Body of pancreas (tissue), 4 donors: Measurements from ENCODE around the gene DNAL1. TPM values are rescaled to one million over a fixed set of nuclear protein-coding genes. Genes with fewer than 3 reads are reported as not detected.

ENCODE experiments used
- ATAC-seq: fragments of 150-250 bp; one replicate; pipeline ENCODE4 v1.9.1; 2016
- DNase-seq, 4 donors: peaks; one replicate each; pipeline ENCODE4 v3.0.0-alpha.2; 2019
- H3K27ac ChIP-seq, 4 donors: fragments of 200-600 bp; sonication (generic); 1 replicate in 3 of 4; 2 replicates in 1 of 4; pipeline versions ENCODE4 v1.5.1 to v1.6.1; 2016 to 2019; ENCODE audit warnings: mild to moderate bottlenecking in 1 of 4, mixed read lengths in 1 of 4, moderate library complexity in 1 of 4
- H3K27me3 ChIP-seq, 2 donors: fragments of 200-600 bp; sonication (generic); one replicate each; pipeline ENCODE4 v1.6.0; 2016; ENCODE audit warnings: mild to moderate bottlenecking in 1 of 2
- H3K36me3 ChIP-seq, 2 donors: fragments of 200-600 bp; sonication (generic); replicated peaks in 1 of 2; 2 replicates each; pipeline ENCODE4 v1.5.1; 2016; ENCODE audit warnings: low read depth in 2 of 2; ENCODE audit not compliant: insufficient read depth in 1 of 2
- H3K4me1 ChIP-seq: fragments of 200-600 bp; sonication (generic); one replicate; pipeline ENCODE4 v1.6.0; 2016
- H3K4me3 ChIP-seq, 2 donors: fragments of 200-600 bp; sonication (generic); 1 replicate in 1 of 2; 2 replicates in 1 of 2; pipeline ENCODE4 v1.5.1; 2016 to 2019
- H3K9me3 ChIP-seq, 3 donors: fragments of 200-600 bp; sonication (generic); 1 replicate in 2 of 3; 2 replicates in 1 of 3; pipeline ENCODE4 v1.5.1; 2016
- POLR2A ChIP-seq, 3 donors: fragments of 450-650 bp; IDR thresholded peaks; one replicate each; pipeline ENCODE4 v1.6.1; 2016; ENCODE audit warnings: antibody characterized with exemption in 3 of 3, mild to moderate bottlenecking in 2 of 3
- WGBS, 2 donors: methylation state at CpG; one replicate each; pipeline ENCODE4 v1.1.5; 2017; 5-methylcytosine and 5-hydroxymethylcytosine counted together
- intact Hi-C: fragments of 100-400 bp; cut with DNase I; formaldehyde crosslinking; loops from one replicate; pipeline ENCODE4 v1.15.1; 2023
- total RNA-seq, 2 donors: library from RNA; depleted of rRNA; stranded (reverse); fragments of >200 nt; gene quantifications; one replicate each; pipeline ENCODE4 v1.1.0, GENCODE V29; 2016
- TF ChIP-seq, protein P1 (sequence below), 7 experiments: fragments of 450-650 bp in 4 of 7; fragments of 200-600 bp in 3 of 7; sonication (generic) in 3 of 7; IDR thresholded peaks; one replicate each; pipeline ENCODE4 v1.5.1; 2016 to 2019; ENCODE audit warnings: antibody characterized with exemption in 7 of 7

Gene DNAL1
- total RNA-seq, 2 donors from 2014 or later: 2.6 to 7.3 TPM

DNA sequence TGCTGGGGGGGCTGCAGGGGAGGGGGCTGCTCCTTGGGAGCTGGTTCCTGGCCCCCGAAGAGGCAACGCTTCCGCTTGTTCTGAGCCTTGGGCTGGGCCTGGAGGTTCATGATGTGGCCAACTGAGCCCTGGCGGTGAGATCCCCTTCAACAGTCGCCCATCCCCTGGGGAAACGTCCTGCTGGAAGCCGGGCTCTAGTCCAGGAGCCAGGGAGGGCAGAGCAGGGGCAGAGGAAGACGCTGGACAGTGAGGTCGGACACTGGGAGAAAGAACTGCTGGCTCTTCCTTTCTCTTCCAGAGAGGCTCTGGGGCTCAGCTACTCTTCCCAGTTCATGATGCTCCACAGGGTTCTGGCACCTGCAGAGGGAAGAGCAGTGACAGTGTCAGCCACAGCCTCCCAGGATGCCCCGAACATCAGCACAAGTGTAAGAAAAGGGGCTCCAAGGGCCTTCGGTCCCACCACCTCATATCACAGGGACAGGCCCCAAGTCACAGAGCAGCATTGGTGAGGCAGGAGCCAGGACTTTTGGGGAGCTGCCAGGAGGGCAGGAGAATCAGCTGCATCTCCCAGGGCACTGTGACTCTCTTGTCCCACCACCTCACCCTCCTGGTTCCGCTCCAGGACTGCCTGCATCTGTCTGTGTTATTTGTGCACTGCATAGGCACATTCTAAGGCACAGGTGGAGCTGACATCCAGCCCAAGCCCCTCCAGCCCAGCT lies 95.3 kb downstream of the DNAL1 start:
- TF ChIP-seq POLR2A (IDR thresholded peaks at IDR 0.05): no peak
- TF ChIP-seq, protein P1, sequence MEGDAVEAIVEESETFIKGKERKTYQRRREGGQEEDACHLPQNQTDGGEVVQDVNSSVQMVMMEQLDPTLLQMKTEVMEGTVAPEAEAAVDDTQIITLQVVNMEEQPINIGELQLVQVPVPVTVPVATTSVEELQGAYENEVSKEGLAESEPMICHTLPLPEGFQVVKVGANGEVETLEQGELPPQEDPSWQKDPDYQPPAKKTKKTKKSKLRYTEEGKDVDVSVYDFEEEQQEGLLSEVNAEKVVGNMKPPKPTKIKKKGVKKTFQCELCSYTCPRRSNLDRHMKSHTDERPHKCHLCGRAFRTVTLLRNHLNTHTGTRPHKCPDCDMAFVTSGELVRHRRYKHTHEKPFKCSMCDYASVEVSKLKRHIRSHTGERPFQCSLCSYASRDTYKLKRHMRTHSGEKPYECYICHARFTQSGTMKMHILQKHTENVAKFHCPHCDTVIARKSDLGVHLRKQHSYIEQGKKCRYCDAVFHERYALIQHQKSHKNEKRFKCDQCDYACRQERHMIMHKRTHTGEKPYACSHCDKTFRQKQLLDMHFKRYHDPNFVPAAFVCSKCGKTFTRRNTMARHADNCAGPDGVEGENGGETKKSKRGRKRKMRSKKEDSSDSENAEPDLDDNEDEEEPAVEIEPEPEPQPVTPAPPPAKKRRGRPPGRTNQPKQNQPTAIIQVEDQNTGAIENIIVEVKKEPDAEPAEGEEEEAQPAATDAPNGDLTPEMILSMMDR (IDR thresholded peaks at IDR 0.05): no peak
- Histone ChIP-seq H3K27me3 (no peaks in the 10 kb centered on the region), H3K4me3 (no peak overlapping the region), H3K9me3 (no peaks in the 10 kb centered on the region), H3K4me1 (peaks cover 63% of the 10 kb centered on the region), H3K27ac (peak overlapping the region in 3 of 4 donors; percentile 71 to 78 (median 75)), H3K36me3 (peaks cover 0 to 13% of the 10 kb centered on the region in 2 donors)
- intact Hi-C loops: loop anchor here (5.0 kb wide), 1 partner anchor 47 kb away; no protein-coding TSS in a partner anchor
- ATAC-seq (no peak), DNase-seq (no peak)
- WGBS, 2 donors: 54 to 55% methylated on average over 3 to 12 of the region's 12 CpGs

DNA sequence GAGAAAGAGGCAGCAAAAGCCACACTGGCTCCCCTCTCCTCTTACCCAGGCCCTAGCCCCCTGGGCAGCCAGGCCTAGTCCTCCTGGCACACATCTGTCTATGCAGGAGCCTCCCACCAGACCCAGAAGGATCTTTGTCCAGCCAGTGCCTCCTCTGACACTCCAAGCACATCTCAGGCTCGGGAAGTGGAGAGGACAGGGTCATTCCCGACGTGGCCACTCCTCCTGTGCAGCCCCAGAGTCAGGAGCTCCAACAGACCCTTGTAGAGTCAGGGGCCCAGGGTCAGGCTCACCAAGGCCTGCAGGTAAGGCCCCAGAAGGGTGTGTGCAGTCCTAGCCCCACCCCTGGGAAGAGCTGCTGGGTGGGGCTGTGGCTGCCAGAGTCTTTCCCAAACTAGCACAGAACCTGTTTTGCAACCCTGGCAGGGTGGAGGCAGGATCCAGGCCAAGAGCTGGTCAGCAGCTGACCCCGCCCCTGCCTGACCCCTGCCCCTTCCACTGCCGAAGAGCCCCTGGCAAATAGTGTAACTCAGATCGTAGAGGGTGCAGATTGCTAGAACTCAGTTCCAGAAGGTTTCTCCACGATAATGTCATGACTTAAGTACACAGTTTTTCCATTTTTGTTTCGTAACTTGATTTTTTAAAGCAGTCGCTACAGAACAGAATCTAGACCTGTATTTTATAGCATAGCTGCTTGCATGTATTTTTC lies 96.0 kb downstream of the DNAL1 start:
- Histone ChIP-seq H3K4me3 (no peak overlapping the region), H3K27me3 (no peaks in the 10 kb centered on the region), H3K4me1 (peaks cover 71% of the 10 kb centered on the region), H3K9me3 (no peaks in the 10 kb centered on the region), H3K36me3 (peaks cover 0 to 8% of the 10 kb centered on the region in 2 donors), H3K27ac (peak overlapping the region in 3 of 4 donors; percentile 71 to 78 (median 75))
- ATAC-seq (peak; percentile 87), DNase-seq (peak; percentile 81 to 90 (median 86))
- intact Hi-C loops: loop anchor here (5.0 kb wide), 1 partner anchor 47 kb away; no protein-coding TSS in a partner anchor
- WGBS, 2 donors: 3 to 14% methylated on average over 6 to 9 of the region's 9 CpGs
- TF ChIP-seq, protein P1 (IDR thresholded peaks at IDR 0.05): no peak
- no peak for TF ChIP-seq POLR2A (IDR thresholded peaks at IDR 0.05)

DNA sequence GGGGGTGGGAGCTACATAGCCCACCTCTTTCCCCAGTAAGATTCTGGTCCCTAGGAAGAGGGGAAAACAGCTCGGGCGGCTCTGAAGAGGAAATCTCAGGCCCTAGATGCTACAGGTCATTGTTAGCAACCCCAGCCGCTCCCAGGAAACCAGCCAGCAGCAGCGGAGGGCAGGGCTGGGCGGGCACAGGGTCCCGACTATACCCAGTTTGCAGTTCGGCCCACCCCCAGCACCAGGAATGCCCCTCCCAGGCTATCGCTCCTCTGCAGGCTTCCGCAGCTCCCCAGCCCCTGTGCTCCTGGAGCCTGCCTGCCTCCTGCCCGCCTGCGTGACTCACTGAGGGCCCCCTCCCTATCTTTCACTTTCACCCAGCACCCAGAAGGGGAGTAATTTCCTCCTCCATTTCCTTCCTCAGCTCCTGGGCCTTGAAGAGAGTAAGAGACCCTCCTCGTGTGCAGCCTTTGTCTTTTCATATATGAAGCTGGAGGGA lies 96.6 kb downstream of the DNAL1 start:
- DNase-seq: peak in 3 of 4 donors; percentile 50 to 64 (median 58)
- Histone ChIP-seq H3K4me1 (peaks cover 77% of the 10 kb centered on the region), H3K36me3 (peaks cover 0 to 7% of the 10 kb centered on the region in 2 donors), H3K27me3 (no peaks in the 10 kb centered on the region), H3K4me3 (no peak overlapping the region), H3K9me3 (no peaks in the 10 kb centered on the region), H3K27ac (peak overlapping the region; percentile 57 to 78 (median 73))
- ATAC-seq: peak; percentile 38
- WGBS, 2 donors: 42 to 52% methylated on average over 11 to 12 of the region's 12 CpGs
- intact Hi-C loops: loop anchor here (5.0 kb wide), 1 partner anchor 46 kb away; no protein-coding TSS in a partner anchor
- TF ChIP-seq POLR2A (IDR thresholded peaks at IDR 0.05): no peak
- TF ChIP-seq, protein P1 (IDR thresholded peaks at IDR 0.05): no peak

DNA sequence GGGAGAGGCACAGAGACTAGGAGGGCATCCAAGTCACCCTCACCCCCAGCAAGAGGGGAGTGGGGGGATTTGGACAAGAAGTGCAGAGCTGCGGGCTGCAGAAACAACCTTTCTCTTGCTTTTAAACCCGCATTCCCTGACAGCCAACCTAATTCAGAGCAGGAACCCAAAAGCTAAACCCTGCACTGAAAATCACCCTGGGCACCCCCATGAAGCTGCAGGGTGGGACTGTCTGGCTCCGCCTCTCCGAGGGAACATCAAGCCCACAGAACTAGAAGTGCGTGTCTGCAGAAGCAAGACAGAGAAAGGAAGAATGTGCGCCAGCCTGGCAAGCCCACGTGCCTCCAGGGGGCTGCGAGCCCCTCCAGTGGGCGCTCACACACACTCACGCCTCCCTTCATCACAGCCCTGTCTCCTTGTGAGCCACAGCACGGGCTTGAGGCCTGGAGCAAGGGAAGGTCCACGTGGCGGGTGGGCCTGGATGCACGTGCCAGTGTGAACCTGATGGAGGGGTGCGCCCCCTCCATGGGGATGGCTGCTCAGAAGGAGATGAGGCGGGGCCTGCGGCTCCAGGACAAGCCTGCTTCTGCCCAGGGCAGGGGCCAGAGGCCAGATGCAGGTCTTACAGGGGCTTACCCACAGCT lies 97.2 kb downstream of the DNAL1 start:
- Histone ChIP-seq H3K4me1 (peaks cover 83% of the 10 kb centered on the region), H3K36me3 (peaks cover 0 to 2% of the 10 kb centered on the region in 2 donors), H3K27ac (peak overlapping the region; percentile 57 to 78 (median 73)), H3K9me3 (no peaks in the 10 kb centered on the region), H3K4me3 (no peak overlapping the region), H3K27me3 (no peaks in the 10 kb centered on the region)
- intact Hi-C loops: loop anchor here (5.0 kb wide), 1 partner anchor 45 kb away; no protein-coding TSS in a partner anchor
- TF ChIP-seq, protein P1 (IDR thresholded peaks at IDR 0.05): no peak
- TF ChIP-seq POLR2A (IDR thresholded peaks at IDR 0.05): no peak
- no peak for ATAC-seq
- no peak for DNase-seq
- WGBS, 2 donors: 52 to 74% methylated on average over 16 to 17 of the region's 17 CpGs
